Thyroid gland (tissue), 4 donors: ENCODE results near the gene SLC24A3.

Experiments used
- POLR2A ChIP-seq, 2 donors: fragments of 450-650 bp; IDR thresholded peaks; one replicate each; pipeline ENCODE4 v1.6.1; 2017; ENCODE audit warnings: antibody characterized with exemption in 2 of 2, mild to moderate bottlenecking in 2 of 2, moderate library complexity in 1 of 2
- TF ChIP-seq, protein P1 (sequence below), 6 experiments: fragments of 200-600 bp in 3 of 6; fragments of 450-650 bp in 3 of 6; sonication (generic) in 3 of 6; IDR thresholded peaks; one replicate each; pipeline ENCODE4 v1.5.1; 2016 to 2019; ENCODE audit warnings: antibody characterized with exemption in 6 of 6, mild to moderate bottlenecking in 2 of 6, inconsistent platforms in 1 of 6, moderate library complexity in 1 of 6

GRCh38 chr20:19502169-19502568, 289.7 kb downstream of the SLC24A3 start:
- TF ChIP-seq, protein P1, sequence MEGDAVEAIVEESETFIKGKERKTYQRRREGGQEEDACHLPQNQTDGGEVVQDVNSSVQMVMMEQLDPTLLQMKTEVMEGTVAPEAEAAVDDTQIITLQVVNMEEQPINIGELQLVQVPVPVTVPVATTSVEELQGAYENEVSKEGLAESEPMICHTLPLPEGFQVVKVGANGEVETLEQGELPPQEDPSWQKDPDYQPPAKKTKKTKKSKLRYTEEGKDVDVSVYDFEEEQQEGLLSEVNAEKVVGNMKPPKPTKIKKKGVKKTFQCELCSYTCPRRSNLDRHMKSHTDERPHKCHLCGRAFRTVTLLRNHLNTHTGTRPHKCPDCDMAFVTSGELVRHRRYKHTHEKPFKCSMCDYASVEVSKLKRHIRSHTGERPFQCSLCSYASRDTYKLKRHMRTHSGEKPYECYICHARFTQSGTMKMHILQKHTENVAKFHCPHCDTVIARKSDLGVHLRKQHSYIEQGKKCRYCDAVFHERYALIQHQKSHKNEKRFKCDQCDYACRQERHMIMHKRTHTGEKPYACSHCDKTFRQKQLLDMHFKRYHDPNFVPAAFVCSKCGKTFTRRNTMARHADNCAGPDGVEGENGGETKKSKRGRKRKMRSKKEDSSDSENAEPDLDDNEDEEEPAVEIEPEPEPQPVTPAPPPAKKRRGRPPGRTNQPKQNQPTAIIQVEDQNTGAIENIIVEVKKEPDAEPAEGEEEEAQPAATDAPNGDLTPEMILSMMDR (IDR thresholded peaks at IDR 0.05) = no peak
- no peak for TF ChIP-seq POLR2A (IDR thresholded peaks at IDR 0.05)
